ENCODE measurements around the gene PAX2.

The PAX2 gene

DNA sequence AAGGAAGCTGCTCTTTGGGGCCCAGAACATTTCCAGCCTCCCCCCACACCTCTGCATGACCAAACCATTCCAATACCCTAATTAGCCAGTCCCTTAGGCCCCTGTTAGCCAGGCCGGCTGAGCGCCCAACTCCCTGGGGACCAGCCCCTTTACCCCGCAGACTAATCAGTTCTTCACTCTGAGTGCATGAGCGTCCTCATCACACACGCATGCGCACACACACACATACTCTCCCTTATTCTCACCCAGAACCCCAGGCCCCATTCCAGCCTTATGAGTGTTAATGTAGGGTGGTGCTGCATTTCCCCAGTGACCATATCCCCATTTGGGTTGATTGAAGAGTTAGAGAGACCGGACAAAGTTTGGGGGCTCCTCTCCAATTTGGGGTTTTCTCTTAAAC is 90.4 kb downstream of the PAX2 start:
- no peak for DNase-seq

GRCh38 chr10:100836891-100837290 is 91.5 kb downstream of the PAX2 start:
- no peak for DNase-seq

GRCh38 chr10:100837300-100837699 is 91.9 kb downstream of the PAX2 start:
- no peak for DNase-seq

GRCh38 chr10:100838986-100839385 is 93.6 kb downstream of the PAX2 start:
- DNase-seq, result no peak

DNA sequence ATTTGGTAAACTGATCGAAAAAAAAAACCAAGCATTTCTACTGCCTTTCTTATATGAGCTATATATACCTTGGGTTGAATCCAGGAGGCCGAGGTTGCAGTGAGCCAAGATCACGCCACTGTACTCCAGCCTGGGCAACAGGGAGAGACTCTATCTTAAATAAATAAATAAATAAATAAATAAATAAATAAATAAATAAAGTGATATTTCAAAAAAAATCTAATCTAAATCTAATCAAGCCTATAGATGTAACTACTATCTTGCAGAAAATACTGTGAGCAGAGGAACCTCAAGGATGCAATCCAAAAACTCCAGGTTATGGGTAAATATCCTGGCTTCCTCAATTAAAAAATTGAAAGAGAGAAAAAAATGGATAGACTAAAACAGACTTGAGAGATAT is 96.1 kb downstream of the PAX2 start:
- DNase-seq, result no peak

GRCh38 chr10:100847440-100847839 is 102.1 kb downstream of the PAX2 start:
- peak in 1 of 51 donors; percentile 29 for DNase-seq

DNA sequence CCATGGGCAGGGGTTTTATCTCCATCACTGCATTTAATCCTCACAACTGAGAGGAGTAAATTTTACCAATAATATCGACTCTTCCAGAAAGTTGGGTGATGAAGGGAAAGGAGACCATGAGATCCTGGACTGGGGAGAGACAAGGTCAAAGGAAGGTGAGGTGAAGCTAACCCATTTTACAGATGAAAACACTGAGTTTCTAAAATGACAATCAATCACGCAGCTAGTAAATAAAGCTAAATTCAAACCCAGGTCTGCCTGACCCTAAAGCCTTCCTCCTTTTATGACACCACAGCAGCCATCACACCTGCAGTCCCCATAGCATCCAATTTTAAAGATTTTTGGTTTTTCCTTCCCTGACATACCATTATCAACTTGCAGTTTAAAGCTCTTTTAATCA is 103.4 kb downstream of the PAX2 start:
- no peak for DNase-seq

DNA sequence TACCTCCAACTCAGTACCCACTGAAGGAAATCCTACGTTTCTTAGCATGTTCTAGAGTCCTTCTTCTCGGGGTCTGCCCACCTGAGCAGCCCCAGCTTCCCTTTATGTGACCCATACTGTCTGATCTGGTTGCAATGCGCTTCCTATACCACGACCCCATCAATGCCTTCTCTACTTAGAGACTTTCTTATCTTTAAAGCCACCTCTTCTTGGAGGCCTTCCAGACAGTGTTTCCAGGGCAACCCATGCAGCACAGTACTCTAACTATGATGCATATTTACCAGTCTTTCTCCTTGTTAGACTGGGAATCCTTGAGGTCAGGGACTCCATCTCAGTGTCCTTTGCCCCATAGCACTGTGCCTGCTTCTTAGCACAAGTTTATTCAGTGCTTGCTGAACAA is 112.9 kb downstream of the PAX2 start:
- peak in 1 of 51 donors; percentile 26 for DNase-seq

DNA sequence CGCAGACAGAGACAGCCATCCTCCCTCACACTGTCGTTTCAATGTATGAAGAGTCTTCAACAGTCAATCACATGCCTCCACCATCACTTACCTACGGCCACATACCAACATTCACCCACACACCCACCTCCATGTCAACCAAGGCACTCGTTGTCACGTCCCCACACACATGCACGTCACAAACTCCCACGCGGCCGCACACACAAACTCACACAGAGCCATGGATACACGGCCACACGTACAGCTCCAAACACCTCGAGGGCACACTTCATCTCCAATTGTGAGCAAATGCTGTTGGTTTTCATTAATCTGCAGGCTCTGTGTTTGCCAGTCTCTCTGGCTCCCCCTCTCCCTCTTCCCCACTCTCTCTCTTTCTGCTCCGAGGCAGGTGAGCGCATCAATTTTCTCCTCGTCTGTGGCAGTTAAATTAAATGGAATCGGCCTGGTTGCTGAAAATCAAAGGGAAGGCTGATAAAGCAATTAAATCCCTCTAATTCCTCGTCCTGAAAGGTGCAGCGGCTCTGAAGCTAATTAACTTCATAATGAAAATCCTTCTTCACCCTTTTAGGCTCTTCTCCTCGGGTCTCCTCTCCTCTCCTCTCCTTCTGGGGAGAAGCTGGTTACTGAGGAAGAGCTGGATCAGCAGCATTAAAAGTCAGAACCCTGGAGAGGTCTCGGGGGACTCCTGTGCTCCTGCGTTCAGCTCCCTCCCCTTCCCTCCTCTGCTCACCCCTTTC is 113.5 kb downstream of the PAX2 start:
- DNase-seq, result peak in 3 of 51 donors; percentile 29 to 53 (median 32)

- no peak for DNase-seq
These were observed 114.0 kb downstream of the PAX2 start for GRCh38 chr10:100859484-100859763.

GRCh38 chr10:100863433-100863832 is 118.1 kb downstream of the PAX2 start:
- DNase-seq, result no peak

DNA sequence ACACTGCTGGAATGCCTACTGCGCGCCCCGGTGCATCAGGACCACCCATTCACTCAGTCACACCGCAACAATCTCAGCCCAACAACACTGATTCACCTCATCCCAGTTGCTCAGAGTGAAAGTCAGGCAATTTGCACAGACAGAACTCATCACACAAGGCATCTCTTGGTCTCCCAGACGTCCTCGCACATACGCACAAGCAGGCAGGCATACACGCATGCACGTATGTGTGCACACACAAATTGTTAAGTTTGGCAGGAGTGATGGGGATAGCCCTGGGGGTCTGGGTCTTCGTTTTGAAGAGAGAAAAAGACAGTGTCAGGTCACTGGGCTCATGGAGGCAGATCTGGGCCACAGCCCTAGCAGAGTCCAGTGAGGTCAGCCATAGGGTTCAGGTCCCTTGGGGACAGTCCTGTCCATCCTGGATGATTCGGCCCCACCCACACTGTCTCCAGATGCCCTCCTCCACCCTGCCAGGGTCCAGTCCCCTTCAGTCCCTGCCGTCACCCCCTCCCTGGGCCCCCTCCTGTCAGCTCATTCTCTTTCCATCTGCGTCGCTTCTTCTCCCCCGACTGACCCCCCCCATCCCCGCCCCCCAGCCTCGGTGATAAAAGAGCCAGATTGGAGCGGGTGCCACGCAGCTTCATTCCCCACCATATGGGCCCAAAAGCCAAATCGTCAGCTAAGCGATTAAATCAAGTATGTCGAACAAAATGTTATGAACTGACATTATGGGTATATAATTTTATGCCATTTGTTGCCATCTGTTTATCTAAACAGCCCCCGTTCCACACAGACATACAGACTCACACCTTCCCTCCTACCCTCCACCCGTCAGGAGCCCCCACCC is 118.9 kb downstream of the PAX2 start:
- no peak for DNase-seq

GRCh38 chr10:100864978-100865377 is 119.6 kb downstream of the PAX2 start:
- peak in 1 of 51 donors; percentile 12 for DNase-seq

DNA sequence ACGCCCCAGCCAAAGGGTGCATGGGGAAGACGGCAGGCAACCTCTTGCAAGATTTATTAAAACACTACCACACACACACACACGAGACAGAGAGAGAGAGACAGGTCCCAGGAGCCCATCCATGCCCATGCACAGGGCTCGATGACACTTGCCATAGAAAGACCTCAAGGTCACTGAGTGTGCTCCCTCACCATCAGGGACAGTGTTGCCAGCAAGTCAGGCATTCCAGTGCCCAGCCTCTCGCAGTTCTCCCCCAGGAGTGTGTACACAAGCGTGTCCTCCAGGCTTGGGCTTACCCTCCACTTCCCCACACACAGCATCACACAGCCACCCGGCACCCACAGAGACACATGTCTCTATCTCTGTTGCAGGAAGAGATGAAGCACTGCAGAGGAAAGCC is 120.6 kb downstream of the PAX2 start:
- DNase-seq, result no peak

DNA sequence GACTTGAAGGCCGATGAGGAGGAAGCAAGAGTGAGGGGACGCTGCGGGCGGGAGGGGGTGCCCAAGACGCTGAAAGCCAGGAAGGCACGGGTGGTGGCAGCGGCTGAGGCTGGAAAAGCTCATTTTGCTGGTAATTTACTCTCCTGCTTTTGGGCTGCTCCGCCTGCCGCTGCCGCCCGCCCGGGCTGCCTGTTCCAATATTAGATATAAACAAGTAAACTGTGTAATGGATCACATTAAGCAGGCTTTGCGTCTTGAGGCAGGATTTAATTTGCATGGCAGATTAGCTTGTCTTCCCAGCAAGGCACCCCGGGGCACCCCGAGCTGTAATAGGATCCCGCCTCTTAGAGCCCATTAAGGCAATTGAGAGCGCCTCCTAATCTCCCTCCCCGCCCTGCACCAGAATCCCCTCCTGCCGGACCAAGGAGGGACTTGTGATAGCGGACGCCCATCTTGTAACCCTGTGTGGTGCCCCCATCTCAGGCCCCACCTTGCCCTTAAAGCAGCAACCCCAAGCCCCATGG is 121.3 kb downstream of the PAX2 start:
- DNase-seq, result no peak

DNA sequence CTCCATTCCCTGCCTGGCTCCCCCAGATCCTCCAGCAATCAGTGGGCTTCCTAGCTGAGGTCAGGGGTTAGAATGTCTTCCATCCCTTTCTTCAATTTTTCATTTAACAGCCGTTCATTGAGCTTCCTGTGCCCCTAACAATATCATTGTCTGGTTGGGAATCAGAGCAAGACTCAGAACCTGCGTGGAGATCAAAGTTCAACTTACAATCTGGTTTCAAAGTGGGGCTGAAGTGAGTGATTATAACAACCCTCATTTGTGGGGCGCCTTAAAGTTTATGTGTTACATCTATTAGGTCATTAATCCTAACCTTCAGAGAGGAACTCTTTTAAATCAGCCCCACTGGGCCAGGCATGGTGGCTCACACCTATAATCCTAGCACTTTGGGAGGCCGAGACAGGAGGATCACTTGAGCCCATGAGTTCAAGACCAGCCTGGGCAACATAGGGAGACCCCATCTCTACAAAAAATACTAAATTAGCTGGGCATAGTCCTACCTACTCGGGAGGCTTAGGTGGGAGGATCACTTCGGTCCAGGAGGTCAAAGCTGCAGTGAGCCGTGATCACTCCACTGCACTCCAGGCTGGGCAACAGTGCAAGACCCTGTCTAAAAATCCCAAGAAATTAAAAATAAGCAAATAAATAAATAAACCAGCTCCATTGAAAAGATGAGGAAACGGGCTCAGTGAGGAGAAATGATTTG is 122.0 kb downstream of the PAX2 start:
- DNase-seq, result no peak

- DNase-seq, result no peak
These were observed 123.0 kb downstream of the PAX2 start for GRCh38 chr10:100868382-100868781.

GRCh38 chr10:100869399-100869798 is 124.0 kb downstream of the PAX2 start:
- DNase-seq, result no peak

- DNase-seq, result peak in 10 of 51 donors; percentile 3 to 31 (median 16)
These were observed 126.8 kb downstream of the PAX2 start for GRCh38 chr10:100872034-100872791.

DNA sequence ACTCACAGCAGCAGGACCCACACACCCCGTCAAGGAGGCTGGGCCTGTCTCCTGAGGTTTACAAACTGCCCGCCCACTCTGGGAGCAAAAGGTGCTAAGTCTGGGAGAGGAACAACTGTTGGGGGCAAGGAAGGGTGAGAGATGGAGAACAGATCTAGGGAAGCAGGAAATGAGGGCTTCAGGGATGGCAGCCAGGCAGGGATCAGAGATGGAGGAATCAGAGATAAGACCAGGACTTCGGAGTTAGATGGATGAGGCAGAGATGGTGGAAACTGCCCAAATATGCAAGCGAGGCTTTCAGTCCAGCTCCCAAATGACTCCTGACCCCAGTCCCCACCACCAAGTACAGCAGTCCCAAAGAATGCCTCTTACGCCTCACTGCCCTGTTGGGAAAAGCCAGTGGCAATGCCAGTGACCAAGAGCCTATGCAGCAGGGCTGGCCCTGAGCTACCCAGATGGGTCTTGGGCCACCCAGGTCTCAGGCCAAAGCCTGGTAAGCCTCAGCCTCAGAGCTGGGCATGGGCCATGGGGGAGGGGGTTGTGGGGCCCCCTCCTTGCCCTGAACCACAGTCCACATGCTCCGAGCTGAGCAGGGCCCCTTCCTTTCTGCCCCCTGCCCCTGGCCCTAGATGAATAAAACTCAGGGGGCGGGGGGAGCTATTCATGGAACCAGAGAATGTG is 127.9 kb downstream of the PAX2 start:
- DNase-seq, result no peak

- DNase-seq, result no peak
These were observed 128.5 kb downstream of the PAX2 start for GRCh38 chr10:100873827-100874326.
